Trophoblast cell (in vitro differentiated cells and primary cell): ENCODE data around the gene CPNE4.
"Not testable (repeated sequence)": the region's sequence is repeated elsewhere in the genome, so short reads cannot be mapped to it uniquely, and the experiment has no call there.

Experiments used
- DNase-seq, 2 donors: peaks; one replicate each; pipeline ENCODE4 v3.0.0-alpha.2; 2016
- H2AFZ ChIP-seq: 2 replicates; pipeline ENCODE4 v1.6.1; 2013; ENCODE audit warnings: low read length, moderate library complexity, mild to moderate bottlenecking; ENCODE audit not compliant: insufficient read depth, poor library complexity
- H2AK5ac ChIP-seq: 2 replicates; pipeline ENCODE4 v1.6.1; 2013; ENCODE audit warnings: mild to moderate bottlenecking, low read length
- H2BK120ac ChIP-seq: 2 replicates; pipeline ENCODE4 v1.6.1; 2013; ENCODE audit warnings: low read length, mild to moderate bottlenecking, moderate library complexity; ENCODE audit not compliant: insufficient read depth, poor library complexity
- H2BK12ac ChIP-seq: 2 replicates; pipeline ENCODE4 v1.6.1; 2013; ENCODE audit warnings: mild to moderate bottlenecking, low read length, moderate library complexity
- H2BK5ac ChIP-seq: 2 replicates; pipeline ENCODE4 v1.6.1; 2013; ENCODE audit warnings: low read length, low read depth, moderate library complexity, mild to moderate bottlenecking; ENCODE audit not compliant: poor library complexity
- H3K14ac ChIP-seq: 2 replicates; pipeline ENCODE4 v1.6.1; 2013; ENCODE audit warnings: mild to moderate bottlenecking, low read length
- H3K18ac ChIP-seq: 2 replicates; pipeline ENCODE4 v1.6.1; 2013; ENCODE audit warnings: mild to moderate bottlenecking, low read length
- H3K23ac ChIP-seq: 2 replicates; pipeline ENCODE4 v1.6.1; 2013; ENCODE audit warnings: low read length
- H3K27ac ChIP-seq: 2 replicates; pipeline ENCODE4 v1.5.1; 2013; ENCODE audit warnings: low read depth, mild to moderate bottlenecking, inconsistent platforms, low read length, moderate library complexity
- H3K27me3 ChIP-seq: 2 replicates; pipeline ENCODE4 v1.6.1; 2013; ENCODE audit warnings: inconsistent platforms, mild to moderate bottlenecking, low read length, moderate library complexity; ENCODE audit not compliant: insufficient read depth
- H3K36me3 ChIP-seq, 2 experiments: 1 replicate in 1 of 2; 2 replicates in 1 of 2; pipeline ENCODE4 v1.6.1; 2013; ENCODE audit warnings: low read length in 2 of 2, mild to moderate bottlenecking in 2 of 2, moderate library complexity in 1 of 2; ENCODE audit not compliant: insufficient read depth in 2 of 2, control insufficient read depth in 1 of 2
- H3K4ac ChIP-seq: 2 replicates; pipeline ENCODE4 v1.6.1; 2013; ENCODE audit warnings: low read depth, mild to moderate bottlenecking, low read length, moderate library complexity
- H3K4me1 ChIP-seq, 2 experiments: 1 replicate in 1 of 2; 2 replicates in 1 of 2; pipeline ENCODE4 v1.6.1; 2013; ENCODE audit warnings: low read length in 2 of 2, mild to moderate bottlenecking in 2 of 2, moderate library complexity in 1 of 2; ENCODE audit not compliant: insufficient read depth in 2 of 2, control insufficient read depth in 1 of 2
- H3K4me2 ChIP-seq: 2 replicates; pipeline ENCODE4 v1.6.1; 2013; ENCODE audit warnings: inconsistent platforms, mild to moderate bottlenecking, low read length, moderate library complexity
- H3K4me3 ChIP-seq: 2 replicates; pipeline ENCODE4 v1.5.1; 2013; ENCODE audit warnings: mild to moderate bottlenecking, low read depth, low read length, inconsistent platforms
- H3K79me1 ChIP-seq: one replicate; pipeline ENCODE4 v1.6.1; 2013; ENCODE audit warnings: low read length
- H3K79me2 ChIP-seq: 2 replicates; pipeline ENCODE4 v1.6.1; 2013; ENCODE audit warnings: low read length, mild to moderate bottlenecking; ENCODE audit not compliant: control insufficient read depth, insufficient read depth, poor library complexity
- H3K9ac ChIP-seq: 2 replicates; pipeline ENCODE4 v1.6.1; 2013; ENCODE audit warnings: mild to moderate bottlenecking, low read length
- H3K9me3 ChIP-seq: 2 replicates; pipeline ENCODE4 v1.6.1; 2013; ENCODE audit warnings: low read depth, mild to moderate bottlenecking, control low read depth, inconsistent platforms, low read length; ENCODE audit not compliant: insufficient read depth
- H4K12ac ChIP-seq: 2 replicates; pipeline ENCODE4 v1.6.1; 2013; ENCODE audit warnings: low read depth, mild to moderate bottlenecking, low read length, moderate library complexity
- H4K8ac ChIP-seq: 2 replicates; pipeline ENCODE4 v1.6.1; 2013; ENCODE audit warnings: low read depth, mild to moderate bottlenecking, low read length, moderate library complexity
- H4K91ac ChIP-seq: one replicate; pipeline ENCODE4 v1.6.1; 2013; ENCODE audit warnings: low read depth, mild to moderate bottlenecking, low read length, moderate library complexity
- WGBS: extraction: QIAGEN DNeasy Blood & Tissue Kit; methylation state at CpG from one replicate; pipeline ENCODE4 v1.1.7; 2013; ENCODE audit warnings: missing lambda C conversion rate; ENCODE audit not compliant: insufficient read length, insufficient coverage; ENCODE audit errors: extremely low coverage; 5-methylcytosine and 5-hydroxymethylcytosine counted together

CPNE4 gene

DNA sequence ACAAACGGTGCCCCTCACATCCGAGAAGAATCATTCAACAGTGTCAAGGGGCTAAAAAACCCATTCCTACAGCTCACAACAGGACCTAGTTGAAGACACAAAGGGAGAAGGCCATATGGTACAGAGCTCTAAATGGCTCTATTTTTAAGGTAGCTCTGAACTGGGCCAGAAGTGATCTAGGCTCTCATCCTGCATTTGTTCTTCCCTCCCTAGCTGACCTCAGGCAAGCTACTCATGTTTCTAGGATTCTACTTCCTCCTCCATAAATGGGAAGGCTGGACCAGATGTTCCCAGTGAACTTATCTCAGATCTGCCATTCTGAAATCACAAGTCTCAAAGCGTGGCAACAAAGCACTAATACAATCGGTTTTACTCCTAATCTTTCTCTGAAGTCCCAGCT is 62.3 kb downstream of the CPNE4 start:
- WGBS, result no CpG with 5 or more reads among the region's 4 CpGs

DNA sequence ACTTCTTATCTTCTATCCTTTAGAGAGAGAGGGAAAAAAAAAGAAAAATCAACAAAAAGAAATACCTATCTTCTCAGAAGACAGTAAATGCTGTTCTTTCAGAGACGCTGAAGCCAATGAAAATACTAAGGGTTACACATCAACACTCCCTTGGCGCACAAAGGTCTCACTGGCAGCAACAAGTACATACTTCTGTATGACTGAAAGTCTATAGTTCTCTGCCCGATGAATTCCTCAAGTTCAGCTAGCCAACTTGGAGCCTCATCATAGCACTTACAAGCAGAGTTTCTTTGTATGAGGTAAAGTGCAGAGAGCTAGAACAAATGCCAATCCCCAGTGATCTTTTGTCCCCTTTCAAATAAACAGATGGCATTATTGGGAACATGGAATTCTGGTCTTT is 62.7 kb downstream of the CPNE4 start:
- H4K8ac ChIP-seq, result no peak overlapping the region
- H3K36me3 ChIP-seq, result no peaks in the 10 kb centered on the region
- H3K79me2 ChIP-seq, result no peaks in the 10 kb centered on the region
- no peak overlapping the region for H3K18ac ChIP-seq
- no peak overlapping the region for H3K9ac ChIP-seq
- no peak overlapping the region for H2BK120ac ChIP-seq
- no peak overlapping the region for H3K4me2 ChIP-seq
- peaks cover 5 to 8% of the 10 kb centered on the region in 2 experiments for H3K4me1 ChIP-seq
- no peak overlapping the region for H3K14ac ChIP-seq
- H2BK12ac ChIP-seq, result no peak overlapping the region
- H3K27me3 ChIP-seq, result no peaks in the 10 kb centered on the region
- H4K12ac ChIP-seq, result no peak overlapping the region
- no peak overlapping the region for H3K23ac ChIP-seq
- H3K9me3 ChIP-seq, result no peaks in the 10 kb centered on the region
- no CpG with 5 or more reads among the region's 3 CpGs for WGBS
- H2BK5ac ChIP-seq, result no peak overlapping the region
- H3K4ac ChIP-seq, result no peak overlapping the region
- H3K4me3 ChIP-seq, result no peak overlapping the region
- H4K91ac ChIP-seq, result no peak overlapping the region
- no peak overlapping the region for H2AK5ac ChIP-seq
- no peak for DNase-seq
- H2AFZ ChIP-seq, result no peak overlapping the region
- H3K27ac ChIP-seq, result no peak overlapping the region
- H3K79me1 ChIP-seq, result no peaks in the 10 kb centered on the region

More for the DNA sequence above, 62.3 kb downstream of the CPNE4 start:
- Histone ChIP-seq H4K8ac (no peak overlapping the region), H4K91ac (no peak overlapping the region), H4K12ac (no peak overlapping the region), H2BK5ac (no peak overlapping the region), H3K79me2 (no peaks in the 10 kb centered on the region), H3K27me3 (no peaks in the 10 kb centered on the region), H3K18ac (no peak overlapping the region), H2BK120ac (no peak overlapping the region), H3K4me3 (no peak overlapping the region), H3K27ac (no peak overlapping the region), H3K23ac (no peak overlapping the region), H3K4ac (no peak overlapping the region), H3K4me2 (no peak overlapping the region), H3K9me3 (no peaks in the 10 kb centered on the region), H2BK12ac (no peak overlapping the region), H3K36me3 (no peaks in the 10 kb centered on the region), H3K4me1 (peaks cover 5 to 8% of the 10 kb centered on the region in 2 experiments), H3K14ac (no peak overlapping the region), H3K9ac (no peak overlapping the region), H3K79me1 (no peaks in the 10 kb centered on the region), H2AK5ac (no peak overlapping the region), H2AFZ (no peak overlapping the region)
- no peak for DNase-seq

DNA sequence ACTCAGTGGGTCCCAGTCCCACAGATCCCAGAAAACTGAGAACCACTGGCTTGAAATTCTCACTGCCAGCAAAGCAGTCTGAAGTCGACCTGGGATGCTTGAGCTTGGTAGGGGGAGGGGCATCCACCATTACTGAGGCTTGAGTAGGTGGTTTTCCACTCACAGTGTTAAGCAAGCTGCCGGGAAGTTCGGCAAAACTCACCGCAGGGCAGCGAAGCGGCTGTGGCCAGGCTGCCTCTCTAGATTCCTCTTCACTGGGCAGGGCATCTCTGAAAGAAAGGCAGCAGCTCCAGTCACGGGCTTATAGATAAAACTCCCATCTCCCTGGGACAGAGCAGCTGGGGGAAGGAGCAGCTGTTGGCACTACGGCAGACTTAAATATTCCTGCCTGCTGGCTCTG is 71.4 kb downstream of the CPNE4 start:
- not testable (repeated sequence) for H3K14ac ChIP-seq, H3K27ac ChIP-seq, H4K12ac ChIP-seq, H4K91ac ChIP-seq, H2BK5ac ChIP-seq, H2AFZ ChIP-seq, H2AK5ac ChIP-seq, H3K79me1 ChIP-seq, H4K8ac ChIP-seq, H3K79me2 ChIP-seq, H3K23ac ChIP-seq, H3K9ac ChIP-seq, H3K27me3 ChIP-seq, H3K9me3 ChIP-seq, H2BK12ac ChIP-seq, H3K18ac ChIP-seq, H3K36me3 ChIP-seq, H3K4me1 ChIP-seq, H3K4ac ChIP-seq, H3K4me3 ChIP-seq, H3K4me2 ChIP-seq, H2BK120ac ChIP-seq
- peak in 1 of 2 donors; percentile 13 for DNase-seq
- no CpG with 5 or more reads among the region's 8 CpGs for WGBS

DNA sequence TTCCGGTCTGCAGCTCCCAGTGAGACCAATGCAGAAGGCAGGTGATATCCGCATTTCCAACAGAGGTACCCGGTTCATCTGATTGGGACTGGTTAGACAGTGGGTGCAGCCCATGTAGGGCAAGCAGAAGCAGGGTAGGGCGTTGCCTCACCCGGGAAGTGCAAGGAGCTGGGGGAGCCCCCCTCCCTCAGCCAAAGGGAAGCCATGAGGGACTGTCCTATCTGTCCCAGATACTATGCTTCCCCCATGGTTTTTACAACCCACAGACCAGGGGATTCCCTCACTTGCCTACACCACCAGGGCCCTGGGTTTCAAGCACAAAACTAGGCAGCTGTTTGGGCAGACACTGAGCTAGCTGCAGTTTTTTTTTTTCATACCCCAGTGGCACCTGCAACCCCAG is 71.8 kb downstream of the CPNE4 start:
- H4K91ac ChIP-seq, result no peak overlapping the region
- no peaks in the 10 kb centered on the region for H3K36me3 ChIP-seq
- H3K18ac ChIP-seq, result no peak overlapping the region
- no peaks in the 10 kb centered on the region for H3K79me1 ChIP-seq
- H3K79me2 ChIP-seq, result no peaks in the 10 kb centered on the region
- no peaks in the 10 kb centered on the region for H3K9me3 ChIP-seq
- H3K4ac ChIP-seq, result no peak overlapping the region
- H3K23ac ChIP-seq, result no peak overlapping the region
- H3K9ac ChIP-seq, result no peak overlapping the region
- no peak overlapping the region for H3K27ac ChIP-seq
- no peak overlapping the region for H2BK120ac ChIP-seq
- no peak overlapping the region for H2BK12ac ChIP-seq
- no peak overlapping the region for H4K8ac ChIP-seq
- H4K12ac ChIP-seq, result no peak overlapping the region
- no CpG with 5 or more reads among the region's 5 CpGs for WGBS
- H2BK5ac ChIP-seq, result no peak overlapping the region
- no peak overlapping the region for H2AFZ ChIP-seq
- H3K4me1 ChIP-seq, result peaks cover 0 to 2% of the 10 kb centered on the region in 2 experiments
- H3K14ac ChIP-seq, result no peak overlapping the region
- H3K4me3 ChIP-seq, result no peak overlapping the region
- no peak overlapping the region for H3K4me2 ChIP-seq
- H2AK5ac ChIP-seq, result no peak overlapping the region
- DNase-seq, result no peak
- no peaks in the 10 kb centered on the region for H3K27me3 ChIP-seq
